Heart left ventricle (tissue), 16 donors: ENCODE data around the gene KCNJ12. TPM values are rescaled to one million over a fixed set of nuclear protein-coding genes. Genes with fewer than 3 reads are reported as not detected.

ENCODE experiments used
- ATAC-seq, 4 donors: fragments of 200-7000 bp; cut with Tn5 transposase; one replicate each; pipeline ENCODE4 v1.9.1; 2020 to 2022; ENCODE audit warnings: moderate library complexity in 4 of 4, mild to moderate bottlenecking in 3 of 4, moderate number of reproducible peaks in 1 of 4
- DNase-seq, 5 donors: peaks; one replicate each; pipeline ENCODE4 v3.0.0-alpha.2; 2020
- H3K27ac ChIP-seq, 12 donors: fragments of 200-600 bp; sonication (generic) in 4 of 12; one replicate each; pipeline versions ENCODE4 v1.5.0 to v1.8.0; 2016 to 2022; ENCODE audit warnings: mild to moderate bottlenecking in 2 of 12
- H3K27me3 ChIP-seq, 9 donors: fragments of 200-600 bp; sonication (generic) in 2 of 9; one replicate each; pipeline versions ENCODE4 v1.5.1 to v1.8.0; 2016 to 2022; ENCODE audit warnings: mild to moderate bottlenecking in 3 of 9
- H3K36me3 ChIP-seq, 9 donors: fragments of 200-600 bp; sonication (generic) in 2 of 9; one replicate each; pipeline versions ENCODE4 v1.5.0 to v1.8.0; 2018 to 2022; ENCODE audit warnings: mild to moderate bottlenecking in 2 of 9
- H3K4me1 ChIP-seq, 12 donors: fragments of 200-600 bp; sonication (generic) in 4 of 12; one replicate each; pipeline versions ENCODE4 v1.5.0 to v1.8.0; 2016 to 2022; ENCODE audit warnings: mild to moderate bottlenecking in 3 of 12
- H3K4me3 ChIP-seq, 12 donors: fragments of 200-600 bp; sonication (generic) in 4 of 12; one replicate each; pipeline versions ENCODE4 v1.5.0 to v1.8.0; 2017 to 2022; ENCODE audit warnings: mild to moderate bottlenecking in 9 of 12, moderate library complexity in 4 of 12
- H3K9me3 ChIP-seq, 12 donors: fragments of 200-600 bp; sonication (generic) in 4 of 12; one replicate each; pipeline versions ENCODE4 v1.5.0 to v1.8.0; 2016 to 2022; ENCODE audit warnings: mild to moderate bottlenecking in 1 of 12
- CTCF ChIP-seq, 12 donors: fragments of 200-600 bp; sonication (generic) in 4 of 12; IDR thresholded peaks; one replicate each; pipeline versions ENCODE4 v1.5.0 to v1.8.0; 2018 to 2022; ENCODE audit warnings: antibody characterized with exemption in 12 of 12, mild to moderate bottlenecking in 5 of 12
- POLR2A ChIP-seq, 2 donors: fragments of 450-650 bp; IDR thresholded peaks; one replicate each; pipeline ENCODE4 v1.6.1; 2017; ENCODE audit warnings: antibody characterized with exemption in 2 of 2, mild to moderate bottlenecking in 2 of 2, moderate library complexity in 2 of 2
- WGBS, 4 donors: extraction: QIAGEN DNeasy Blood & Tissue Kit in 2 of 4; methylation state at CpG; one replicate each; pipeline versions ENCODE4 v1.1.5 to v1.1.7; 2013 to 2018; 5-methylcytosine and 5-hydroxymethylcytosine counted together
- intact Hi-C, 10 donors: fragments of 100-400 bp; cut with DNase I; formaldehyde crosslinking; loops; one replicate each; pipeline versions ENCODE4 v1.11.1 to v1.14.2; 2022
- polyA plus RNA-seq, 2 donors: library from polyadenylated mRNA; stranded (reverse); fragments of 200-250 nt; gene quantifications; one replicate each; pipeline ENCODE4 v1.2.3, GENCODE V29; 2013
- total RNA-seq, 9 donors: library from RNA; depleted of rRNA in 2 of 9; stranded (reverse); fragments of >200 nt in 2 of 9; fragmentation: NEBNext Ultra II Directional in 3 of 9; extraction: Animal tissue kit (Norgen Biotek cat#: 25700) in 3 of 9; gene quantifications; one replicate each; pipeline versions ENCODE4 v1.1.0 to v1.2.4, GENCODE V29; 2016 to 2023
- donor health status: ischemic (EF 13 %, LVEDD 7.1; RV severe dilation, severe dysfunction).
- donor health status: healthy with polysubstance abuse.
- donor health status: DM: no; HTN: yes; CAD: no.
- donor health status: DM: no; HTN: no; CAD: no.
- donor health status: ischemic (EF 25% LVEDD 6.9; RV normal size, moderate dysfunction).
- donor health status: ischemic (EF 25% LVEDD 5.7; RV mildly dilated, moderate dysfunction).
- donor health status: healthy.
- donor health status: DM: yes; HTN: yes; CAD: no.
- donor health status: ischemic (EF 35%, LVEDD 5.7; RV mildly dilated, moderate dysfunction).
- donor health status: nonischemic (EF 11% LVEDD 7.7; RV severe dilation, severe dysfunction).
- donor health status: DM: yes; HTN: yes; CAD: no.
- donor health status: PGD.
- donor health status: ischemic (EF 29% LVEDD 5.4; RV normal size, mild dysfunction).
- donor health status: nonischemic (EF 23%, LVEDD 6.1; RV moderate dilation, normal function).

Gene KCNJ12
- total and polyA plus RNA-seq, 11 donors, result 6.6 to 24.2 (median 9.0) TPM

DNA sequence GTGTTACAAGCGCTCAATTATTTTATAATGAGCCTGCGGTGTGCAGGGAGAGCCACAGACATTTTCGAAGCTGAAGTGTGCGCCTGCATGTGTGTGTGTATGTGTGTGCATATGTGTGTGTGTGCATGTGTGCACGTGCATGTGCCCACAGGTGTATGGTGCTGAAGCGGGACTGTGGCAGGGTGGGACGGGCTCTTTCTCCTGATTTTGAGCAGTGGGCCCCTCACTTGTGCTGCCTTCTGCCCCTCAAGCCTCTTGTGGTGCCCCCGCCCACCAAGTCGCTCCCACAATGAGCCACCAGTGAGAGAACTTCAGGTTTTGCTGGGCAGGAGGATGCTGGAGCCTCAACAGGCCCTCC, 16.7 kb upstream of the KCNJ12 start:
- no peaks in the 10 kb centered on the region for H3K9me3 ChIP-seq
- WGBS, 4 donors, result 80 to 88% (median 85%) methylated on average over 8 to 9 of the region's 9 CpGs
- peak in 1 of 5 donors; percentile 10 for DNase-seq
- H3K36me3 ChIP-seq, result no peaks in the 10 kb centered on the region
- TF ChIP-seq POLR2A (IDR thresholded peaks at IDR 0.05) (no peak), CTCF (IDR thresholded peaks at IDR 0.05) (no peak)
- no peaks in the 10 kb centered on the region for H3K27me3 ChIP-seq
- ATAC-seq, result no peak
- intact Hi-C loops, result no loop called here
- no peak overlapping the region for H3K4me3 ChIP-seq
- peaks cover 0 to 26% (median 14%) of the 10 kb centered on the region in 12 donors for H3K4me1 ChIP-seq
- H3K27ac ChIP-seq, result peak overlapping the region in 5 of 12 donors; percentile 30 to 70 (median 47)

DNA sequence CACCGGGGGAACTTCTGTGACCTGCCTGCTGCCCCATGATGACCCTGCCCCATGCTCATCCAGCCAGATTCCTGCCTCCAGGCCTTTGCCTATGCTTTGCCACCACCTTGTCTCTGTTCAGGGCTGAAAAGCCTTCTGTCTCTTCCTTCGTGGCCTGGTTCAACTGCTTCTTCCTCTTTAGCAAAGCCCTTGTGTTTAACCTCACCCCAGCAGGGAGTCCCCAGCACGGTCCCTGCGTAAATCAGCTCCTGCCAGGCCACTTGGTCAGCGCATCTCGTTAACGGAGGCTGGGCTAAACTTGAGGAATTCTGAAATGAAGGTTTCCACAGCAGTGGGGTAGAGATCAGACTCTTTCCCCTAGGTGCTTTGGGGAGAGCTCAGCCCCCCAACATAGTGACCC, 16.1 kb upstream of the KCNJ12 start:
- WGBS, 4 donors, result 74 to 91% (median 78%) methylated on average over 7 of the region's 7 CpGs
- Histone ChIP-seq H3K4me3 (no peak overlapping the region), H3K27ac (no peak overlapping the region), H3K27me3 (no peaks in the 10 kb centered on the region), H3K9me3 (no peaks in the 10 kb centered on the region), H3K4me1 (peaks cover 0 to 26% (median 14%) of the 10 kb centered on the region in 12 donors), H3K36me3 (no peaks in the 10 kb centered on the region)
- ATAC-seq (no peak), DNase-seq (peak in 1 of 5 donors; percentile 47)
- no peak for TF ChIP-seq CTCF (IDR thresholded peaks at IDR 0.05)
- TF ChIP-seq POLR2A (IDR thresholded peaks at IDR 0.05), result no peak
- intact Hi-C loops, result no loop called here

- ATAC-seq, result no peak
These were observed 14.9 kb upstream of the KCNJ12 start for GRCh38 chr17:21361020-21361809.

More at GRCh38 chr17:21361020-21361809, 14.9 kb upstream of the KCNJ12 start:
- Histone ChIP-seq H3K4me1 (peaks cover 0 to 28% (median 14%) of the 10 kb centered on the region in 12 donors), H3K36me3 (no peaks in the 10 kb centered on the region), H3K27me3 (no peaks in the 10 kb centered on the region), H3K9me3 (no peaks in the 10 kb centered on the region), H3K27ac (no peak overlapping the region), H3K4me3 (no peak overlapping the region)
- DNase-seq, result peak in 1 of 5 donors; percentile 7
- TF ChIP-seq POLR2A (IDR thresholded peaks at IDR 0.05) (no peak), CTCF (IDR thresholded peaks at IDR 0.05) (no peak)
- 71 to 85% (median 77%) methylated on average over 5 of the region's 5 CpGs for WGBS, 4 donors
- intact Hi-C loops, result no loop called here
